Erythroblast (primary cell): ENCODE measurements around the gene ZBTB7C.

Experiments used
- GATA1 ChIP-seq: IDR thresholded peaks from 2 replicates; pipeline ENCODE4 v1.6.1; 2011; ENCODE audit warnings: low read depth, mild to moderate bottlenecking, control low read depth, low read length, moderate library complexity
- POLR2A ChIP-seq: IDR thresholded peaks from 2 replicates; pipeline ENCODE4 v1.6.1; 2011; ENCODE audit warnings: mild to moderate bottlenecking, low read length

DNA sequence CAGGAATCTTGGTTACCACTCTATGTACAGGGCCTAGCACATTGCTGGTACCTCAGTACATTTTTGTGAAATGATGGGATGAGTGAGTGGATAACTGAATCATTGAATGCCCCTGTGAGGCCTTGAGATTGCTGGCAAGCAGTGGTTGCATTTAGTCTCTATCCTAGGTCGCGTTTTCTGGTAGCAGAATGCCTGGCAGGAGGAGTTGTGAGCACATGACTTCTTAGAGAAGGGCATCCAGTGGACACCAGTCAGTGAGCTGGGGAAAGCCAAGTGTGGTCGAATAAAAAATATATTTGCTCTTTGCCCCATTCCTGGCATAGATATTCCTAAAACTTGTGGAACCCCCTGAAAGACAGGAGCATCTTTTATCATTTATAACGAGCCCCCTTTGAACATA is 416.9 kb downstream of the ZBTB7C start:
- TF ChIP-seq POLR2A (no peak), GATA1 (no peak)
